ENCODE measurements around the gene TMEM53. TPM values are rescaled to one million over a fixed set of nuclear protein-coding genes. Genes with fewer than 3 reads are reported as not detected.

Gene TMEM53
- total RNA-seq, 1 donor from 2014 or later, result 7.3 TPM

DNA sequence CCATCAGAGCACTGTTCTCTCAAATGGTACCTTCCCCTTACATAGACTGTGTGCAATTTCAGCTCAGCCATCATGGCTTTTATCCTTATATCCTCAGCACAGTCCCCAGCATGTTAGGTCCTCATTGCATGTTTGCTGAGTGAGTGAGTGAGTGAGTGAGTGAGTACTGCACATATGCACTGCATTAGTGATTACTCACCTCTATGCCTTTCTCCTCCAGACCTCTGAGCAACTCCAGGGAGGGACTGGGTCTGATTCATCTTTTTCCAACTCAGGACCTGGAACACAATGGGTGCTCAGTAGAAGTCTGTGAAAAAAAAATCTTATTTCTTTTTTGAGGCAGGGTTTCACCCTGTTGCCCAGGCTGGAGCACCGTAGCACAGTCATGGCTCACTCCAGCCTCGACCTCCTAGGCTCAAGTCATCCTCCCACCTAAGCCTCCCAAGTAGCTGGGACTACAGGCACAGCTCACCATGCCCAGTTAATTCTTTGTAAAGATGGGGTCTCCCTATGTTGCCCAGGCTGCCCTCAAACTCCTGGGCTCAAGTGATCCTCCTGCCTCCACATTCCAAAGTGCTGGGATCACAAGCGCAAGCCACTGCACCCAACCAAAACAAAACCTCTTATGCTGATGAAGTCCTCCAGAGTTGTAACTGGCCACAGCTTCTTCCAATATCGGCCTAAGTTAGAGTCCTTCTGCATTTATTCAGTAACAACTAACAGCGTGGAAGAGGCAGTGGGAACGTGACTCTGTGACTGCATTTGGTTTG is 33.0 kb upstream of the TMEM53 start:
- peak overlapping the region; percentile 93 for H3K27ac Mint-ChIP-seq (ENCODE audit: unreplicated experiment)
- no peak overlapping the region for H3K4me3 Mint-ChIP-seq (ENCODE audit: unreplicated experiment)
- Histone ChIP-seq H2AFZ (ENCODE audit: low read depth, low read length) (no peak overlapping the region), H3K9ac (ENCODE audit: low read length) (peak overlapping the region; percentile 44), H3K9me3 (ENCODE audit: insufficient read depth, low read depth, low read length) (peaks cover 3% of the 10 kb centered on the region), H3K79me2 (ENCODE audit: insufficient read depth, low read length) (no peaks in the 10 kb centered on the region), H3K4me1 (ENCODE audit: insufficient read depth, low read length) (peaks cover 12% of the 10 kb centered on the region), H3K36me3 (ENCODE audit: insufficient read depth, low read length) (no peaks in the 10 kb centered on the region), H3K27me3 (ENCODE audit: insufficient read depth, low read length) (no peaks in the 10 kb centered on the region), H4K20me1 (ENCODE audit: insufficient read depth, low read length) (no peaks in the 10 kb centered on the region), H3K27ac (ENCODE audit: low read depth, low read length) (peak overlapping the region; percentile 63), H3K4me2 (ENCODE audit: low read length) (peak overlapping the region; percentile 52), H3K4me3 (ENCODE audit: insufficient read depth, low read depth, low read length) (no peak overlapping the region)
- peaks cover 2% of the 10 kb centered on the region for H3K27me3 Mint-ChIP-seq (ENCODE audit: low read depth, unreplicated experiment)
- H3K36me3 Mint-ChIP-seq (ENCODE audit: low read depth, unreplicated experiment), result peaks cover 2% of the 10 kb centered on the region
- no peak for TF ChIP-seq EZH2 (IDR thresholded peaks at IDR 0.05; ENCODE audit: insufficient read depth, low read length)
- TF ChIP-seq, protein P1, sequence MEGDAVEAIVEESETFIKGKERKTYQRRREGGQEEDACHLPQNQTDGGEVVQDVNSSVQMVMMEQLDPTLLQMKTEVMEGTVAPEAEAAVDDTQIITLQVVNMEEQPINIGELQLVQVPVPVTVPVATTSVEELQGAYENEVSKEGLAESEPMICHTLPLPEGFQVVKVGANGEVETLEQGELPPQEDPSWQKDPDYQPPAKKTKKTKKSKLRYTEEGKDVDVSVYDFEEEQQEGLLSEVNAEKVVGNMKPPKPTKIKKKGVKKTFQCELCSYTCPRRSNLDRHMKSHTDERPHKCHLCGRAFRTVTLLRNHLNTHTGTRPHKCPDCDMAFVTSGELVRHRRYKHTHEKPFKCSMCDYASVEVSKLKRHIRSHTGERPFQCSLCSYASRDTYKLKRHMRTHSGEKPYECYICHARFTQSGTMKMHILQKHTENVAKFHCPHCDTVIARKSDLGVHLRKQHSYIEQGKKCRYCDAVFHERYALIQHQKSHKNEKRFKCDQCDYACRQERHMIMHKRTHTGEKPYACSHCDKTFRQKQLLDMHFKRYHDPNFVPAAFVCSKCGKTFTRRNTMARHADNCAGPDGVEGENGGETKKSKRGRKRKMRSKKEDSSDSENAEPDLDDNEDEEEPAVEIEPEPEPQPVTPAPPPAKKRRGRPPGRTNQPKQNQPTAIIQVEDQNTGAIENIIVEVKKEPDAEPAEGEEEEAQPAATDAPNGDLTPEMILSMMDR (IDR thresholded peaks at IDR 0.05; ENCODE audit: insufficient read depth, low read depth, low read length), result no peak
- peaks cover 18% of the 10 kb centered on the region for H3K4me1 Mint-ChIP-seq (ENCODE audit: low read depth, unreplicated experiment)
- H3K9me3 Mint-ChIP-seq (ENCODE audit: unreplicated experiment), result peaks cover 3% of the 10 kb centered on the region
- DNase-seq (ENCODE audit: low read depth) (peak; percentile 94), FAIRE-seq (peak; percentile 94)

DNA sequence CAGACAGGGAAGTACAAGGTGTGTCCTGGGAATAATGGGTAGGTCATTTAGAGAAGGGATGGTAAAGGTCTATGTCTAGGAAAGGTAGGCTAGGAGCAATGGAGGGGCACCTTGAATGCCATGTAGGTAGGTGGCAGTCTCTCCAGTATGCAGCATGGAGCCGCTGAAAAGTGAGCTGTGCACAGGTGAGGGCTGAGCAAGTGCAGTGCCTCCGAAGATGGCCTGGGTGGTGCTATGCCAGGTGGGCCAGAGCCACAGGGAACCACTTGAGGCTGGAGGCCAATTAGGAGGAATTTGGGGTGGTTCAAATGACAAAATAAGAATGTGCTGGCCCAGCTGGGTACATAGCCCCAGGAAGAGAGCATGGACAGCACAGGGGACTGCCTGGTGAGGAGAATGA is 31.7 kb upstream of the TMEM53 start:
- TF ChIP-seq EZH2 (IDR thresholded peaks at IDR 0.05; ENCODE audit: insufficient read depth, low read length), result no peak
- TF ChIP-seq, protein P1 (IDR thresholded peaks at IDR 0.05; ENCODE audit: insufficient read depth, low read depth, low read length), result no peak
- Histone ChIP-seq H4K20me1 (ENCODE audit: insufficient read depth, low read length) (no peaks in the 10 kb centered on the region), H3K9ac (ENCODE audit: low read length) (no peak overlapping the region), H3K4me1 (ENCODE audit: insufficient read depth, low read length) (peaks cover 12% of the 10 kb centered on the region), H3K36me3 (ENCODE audit: insufficient read depth, low read length) (no peaks in the 10 kb centered on the region), H3K27ac (ENCODE audit: low read depth, low read length) (no peak overlapping the region), H3K79me2 (ENCODE audit: insufficient read depth, low read length) (no peaks in the 10 kb centered on the region), H2AFZ (ENCODE audit: low read depth, low read length) (no peak overlapping the region), H3K9me3 (ENCODE audit: insufficient read depth, low read depth, low read length) (peaks cover 3% of the 10 kb centered on the region), H3K4me2 (ENCODE audit: low read length) (no peak overlapping the region), H3K4me3 (ENCODE audit: insufficient read depth, low read depth, low read length) (no peak overlapping the region), H3K27me3 (ENCODE audit: insufficient read depth, low read length) (no peaks in the 10 kb centered on the region)
- peaks cover 2% of the 10 kb centered on the region for H3K27me3 Mint-ChIP-seq (ENCODE audit: low read depth, unreplicated experiment)
- DNase-seq (ENCODE audit: low read depth) (no peak), FAIRE-seq (no peak)
- H3K4me1 Mint-ChIP-seq (ENCODE audit: low read depth, unreplicated experiment), result peaks cover 18% of the 10 kb centered on the region
- peak overlapping the region; percentile 81 for H3K27ac Mint-ChIP-seq (ENCODE audit: unreplicated experiment)
- H3K9me3 Mint-ChIP-seq (ENCODE audit: unreplicated experiment), result peaks cover 3% of the 10 kb centered on the region
- peaks cover 2% of the 10 kb centered on the region for H3K36me3 Mint-ChIP-seq (ENCODE audit: low read depth, unreplicated experiment)
- H3K4me3 Mint-ChIP-seq (ENCODE audit: unreplicated experiment), result no peak overlapping the region

DNA sequence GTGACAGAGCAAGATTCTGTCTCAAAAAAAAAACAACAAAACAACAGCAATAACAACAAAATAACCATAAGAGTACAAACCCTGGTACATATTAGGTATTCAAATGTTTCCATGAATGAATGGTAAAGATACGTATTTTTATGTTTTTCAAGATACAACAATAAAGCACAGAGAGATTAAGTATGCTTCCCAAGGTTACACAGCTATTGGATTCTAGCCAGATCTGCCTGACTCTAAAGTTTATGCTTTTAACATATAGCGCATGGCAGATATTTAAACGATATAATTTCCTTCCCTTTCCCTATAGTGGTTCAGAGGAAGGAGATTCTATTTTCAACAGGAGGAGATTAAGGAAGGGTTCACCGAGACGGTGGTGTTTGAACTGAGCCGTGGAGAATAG is 31.2 kb upstream of the TMEM53 start:
- Mint-ChIP-seq H3K27me3 (ENCODE audit: low read depth, unreplicated experiment) (peaks cover 2% of the 10 kb centered on the region), H3K9me3 (ENCODE audit: unreplicated experiment) (peaks cover 3% of the 10 kb centered on the region), H3K36me3 (ENCODE audit: low read depth, unreplicated experiment) (peaks cover 2% of the 10 kb centered on the region), H3K27ac (ENCODE audit: unreplicated experiment) (peak overlapping the region; percentile 81), H3K4me1 (ENCODE audit: low read depth, unreplicated experiment) (peaks cover 18% of the 10 kb centered on the region), H3K4me3 (ENCODE audit: unreplicated experiment) (no peak overlapping the region)
- H3K27me3 ChIP-seq (ENCODE audit: insufficient read depth, low read length), result no peaks in the 10 kb centered on the region
- no peak overlapping the region for H3K9ac ChIP-seq (ENCODE audit: low read length)
- H3K4me1 ChIP-seq (ENCODE audit: insufficient read depth, low read length), result peaks cover 12% of the 10 kb centered on the region
- peaks cover 3% of the 10 kb centered on the region for H3K9me3 ChIP-seq (ENCODE audit: insufficient read depth, low read depth, low read length)
- no peaks in the 10 kb centered on the region for H3K36me3 ChIP-seq (ENCODE audit: insufficient read depth, low read length)
- H2AFZ ChIP-seq (ENCODE audit: low read depth, low read length), result no peak overlapping the region
- H3K4me3 ChIP-seq (ENCODE audit: insufficient read depth, low read depth, low read length), result no peak overlapping the region
- H3K79me2 ChIP-seq (ENCODE audit: insufficient read depth, low read length), result no peaks in the 10 kb centered on the region
- TF ChIP-seq, protein P1 (IDR thresholded peaks at IDR 0.05; ENCODE audit: insufficient read depth, low read depth, low read length), result no peak
- TF ChIP-seq EZH2 (IDR thresholded peaks at IDR 0.05; ENCODE audit: insufficient read depth, low read length), result no peak
- H3K27ac ChIP-seq (ENCODE audit: low read depth, low read length), result no peak overlapping the region
- FAIRE-seq, result no peak
- no peak overlapping the region for H3K4me2 ChIP-seq (ENCODE audit: low read length)
- no peak for DNase-seq (ENCODE audit: low read depth)
- H4K20me1 ChIP-seq (ENCODE audit: insufficient read depth, low read length), result no peaks in the 10 kb centered on the region

All from astrocyte (in vitro differentiated cells and primary cell).